ENCODE measurements around the gene CTDNEP1. TPM values are rescaled to one million over a fixed set of nuclear protein-coding genes. Genes with fewer than 3 reads are reported as not detected.

Gene CTDNEP1
- total RNA-seq, 1 donor from 2014 or later, result 141 TPM

- H3K4me1 ChIP-seq, result peaks cover 25% of the 10 kb centered on the region
- H3K27ac ChIP-seq, result peak overlapping the region; percentile 91
- TF ChIP-seq CTCF (IDR thresholded peaks at IDR 0.05), result no peak
- intact Hi-C loops (cut with DNase I), result no loop called here
- no peaks in the 10 kb centered on the region for H3K9me3 ChIP-seq
- H3K27me3 ChIP-seq, result peaks cover 4% of the 10 kb centered on the region
- H3K4me3 ChIP-seq, result peak overlapping the region; percentile 68
- H3K36me3 ChIP-seq, result peaks cover 31% of the 10 kb centered on the region
- peak; percentile 93 for DNase-seq
- ATAC-seq, result peak; percentile 74
These were observed 9.3 kb upstream of the CTDNEP1 start for GRCh38 chr17:7260651-7261378.

- peaks cover 38% of the 10 kb centered on the region for H3K36me3 ChIP-seq
These were observed 8.6 kb upstream of the CTDNEP1 start for GRCh38 chr17:7260151-7260550.

DNA sequence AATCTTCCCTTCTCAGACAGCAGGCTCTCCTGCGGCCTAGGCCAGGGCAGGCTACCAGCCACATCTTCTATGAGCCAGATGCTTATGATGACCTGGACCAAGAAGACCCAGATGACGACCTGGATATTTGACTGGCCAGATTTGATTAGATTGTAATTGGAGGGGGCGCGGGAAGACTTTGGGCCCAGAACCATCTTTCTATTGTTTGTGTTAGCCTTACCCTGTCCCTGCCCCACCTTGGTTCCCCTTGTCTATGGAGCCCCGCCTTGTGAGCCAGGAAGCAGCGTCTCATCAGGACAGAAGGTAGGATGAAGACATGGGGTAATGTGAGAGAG, 8.0 kb upstream of the CTDNEP1 start:
- Histone ChIP-seq H3K36me3 (peaks cover 44% of the 10 kb centered on the region), H3K4me3 (no peak overlapping the region), H3K27me3 (peaks cover 4% of the 10 kb centered on the region), H3K27ac (no peak overlapping the region), H3K9me3 (no peaks in the 10 kb centered on the region), H3K4me1 (peaks cover 25% of the 10 kb centered on the region)
- intact Hi-C loops (cut with DNase I), result no loop called here
- ATAC-seq (no peak), DNase-seq (no peak)
- TF ChIP-seq CTCF (IDR thresholded peaks at IDR 0.05), result no peak

More at GRCh38 chr17:7260151-7260550, 8.6 kb upstream of the CTDNEP1 start:
- H3K9me3 ChIP-seq, result no peaks in the 10 kb centered on the region
- no peak for TF ChIP-seq CTCF (IDR thresholded peaks at IDR 0.05)
- DNase-seq (no peak), ATAC-seq (no peak)
- intact Hi-C loops (cut with DNase I), result no loop called here
- peak overlapping the region; percentile 91 for H3K27ac ChIP-seq
- H3K4me1 ChIP-seq, result peaks cover 25% of the 10 kb centered on the region
- peak overlapping the region; percentile 68 for H3K4me3 ChIP-seq
- H3K27me3 ChIP-seq, result peaks cover 4% of the 10 kb centered on the region

GRCh38 chr17:7258731-7259554, 7.4 kb upstream of the CTDNEP1 start:
- Histone ChIP-seq H3K4me1 (peaks cover 25% of the 10 kb centered on the region), H3K27me3 (peaks cover 4% of the 10 kb centered on the region), H3K4me3 (no peak overlapping the region), H3K9me3 (no peaks in the 10 kb centered on the region), H3K36me3 (peaks cover 50% of the 10 kb centered on the region), H3K27ac (no peak overlapping the region)
- DNase-seq (peak; percentile 84), ATAC-seq (peak; percentile 57)
- no peak for TF ChIP-seq CTCF (IDR thresholded peaks at IDR 0.05)
- intact Hi-C loops (cut with DNase I), result no loop called here

- Histone ChIP-seq H3K4me3 (no peak overlapping the region), H3K4me1 (peaks cover 24% of the 10 kb centered on the region), H3K27ac (no peak overlapping the region), H3K9me3 (no peaks in the 10 kb centered on the region), H3K36me3 (peaks cover 50% of the 10 kb centered on the region), H3K27me3 (no peaks in the 10 kb centered on the region)
- DNase-seq, result no peak
- intact Hi-C loops (cut with DNase I), result no loop called here
- ATAC-seq, result no peak
- TF ChIP-seq CTCF (IDR thresholded peaks at IDR 0.05), result no peak
These were observed 5.4 kb upstream of the CTDNEP1 start for GRCh38 chr17:7256766-7257456.
